CD4-positive, alpha-beta memory T cell (primary cell): Measurements from ENCODE around the gene GARRE1. TPM values are rescaled to one million over a fixed set of nuclear protein-coding genes. Genes with fewer than 3 reads are reported as not detected.
A peak's percentile ranks its signal among the peaks of the same experiment; 100 is the strongest.
"Not testable (repeated sequence)": the region's sequence is repeated elsewhere in the genome, so short reads cannot be mapped to it uniquely, and the experiment has no call there.

Source experiments
- CTCF ChIA-PET: fragments of 350-600 bp; sonication (Branson Sonifier 250); formaldehyde crosslinking; loops from one replicate; lab custom pipeline; 2021; ENCODE audit warnings: inconsistent platforms; ENCODE audit not compliant: partially characterized antibody; lab: Charles Lee
- POLR2A ChIA-PET: fragments of 350-600 bp; sonication (Branson Sonifier 250); formaldehyde crosslinking; loops from one replicate; lab custom pipeline; 2021; ENCODE audit not compliant: partially characterized antibody; lab: Charles Lee
- DNase-seq, 5 donors: peaks; one replicate each; pipeline versions ENCODE4 v3.0.0 to v3.0.0-alpha.2; 2020 to 2022; ENCODE audit warnings: mixed read lengths in 1 of 5
- H3K27ac ChIP-seq: one replicate; pipeline ENCODE4 v1.7.0; 2013; ENCODE audit warnings: low read depth, low read length
- H3K27me3 ChIP-seq: 2 replicates; pipeline ENCODE4 v1.7.0; 2013; ENCODE audit warnings: mild to moderate bottlenecking, low read length, moderate library complexity; ENCODE audit not compliant: insufficient read depth
- H3K36me3 ChIP-seq: 2 replicates; pipeline ENCODE4 v1.7.0; 2013; ENCODE audit warnings: mild to moderate bottlenecking, low read length, moderate library complexity; ENCODE audit not compliant: insufficient read depth
- H3K4me1 ChIP-seq: 2 replicates; pipeline ENCODE4 v1.7.0; 2013; ENCODE audit warnings: mild to moderate bottlenecking, low read length, moderate library complexity; ENCODE audit not compliant: insufficient read depth
- H3K4me3 ChIP-seq, 2 donors: one replicate each; pipeline ENCODE4 v1.7.0; 2013; ENCODE audit warnings: low read length in 2 of 2, mild to moderate bottlenecking in 1 of 2
- H3K9me3 ChIP-seq, 2 donors: one replicate each; pipeline ENCODE4 v1.7.0; 2013; ENCODE audit warnings: low read length in 2 of 2, control low read depth in 1 of 2; ENCODE audit not compliant: control insufficient read depth in 1 of 2
- H3K27ac Mint-ChIP-seq, 7 donors: one replicate each; pipeline ENCODE4 v1.8.0; 2020 to 2021; ENCODE audit warnings: mixed read lengths in 7 of 7, mild to moderate bottlenecking in 6 of 7, inconsistent platforms in 3 of 7, moderate library complexity in 3 of 7
- H3K27me3 Mint-ChIP-seq, 2 donors: one replicate each; pipeline ENCODE4 v1.8.0; 2020 to 2021; ENCODE audit warnings: mixed read lengths in 2 of 2
- H3K36me3 Mint-ChIP-seq, 2 donors: one replicate each; pipeline ENCODE4 v1.8.0; 2020 to 2021; ENCODE audit warnings: mixed read lengths in 2 of 2, inconsistent platforms in 1 of 2, mild to moderate bottlenecking in 1 of 2
- H3K4me1 Mint-ChIP-seq, 4 donors: one replicate each; pipeline ENCODE4 v1.8.0; 2020 to 2021; ENCODE audit warnings: mixed read lengths in 4 of 4, mild to moderate bottlenecking in 1 of 4
- H3K4me3 Mint-ChIP-seq, 8 donors: one replicate each; pipeline ENCODE4 v1.8.0; 2020 to 2021; ENCODE audit warnings: mixed read lengths in 8 of 8, mild to moderate bottlenecking in 7 of 8, moderate library complexity in 6 of 8, inconsistent platforms in 3 of 8
- H3K9me3 Mint-ChIP-seq, 8 donors: one replicate each; pipeline ENCODE4 v1.8.0; 2020 to 2021; ENCODE audit warnings: mixed read lengths in 8 of 8, mild to moderate bottlenecking in 5 of 8, inconsistent platforms in 3 of 8, moderate library complexity in 1 of 8
- intact Hi-C: fragments of 100-400 bp; cut with micrococcal nuclease; formaldehyde crosslinking; loops from one replicate; pipeline ENCODE4 v1.15.1; 2023
- polyA plus RNA-seq, 2 donors: library from polyadenylated mRNA; unstranded; fragments of 300-500 nt; fragmentation: Illumina TruSeq; gene quantifications; one replicate each; pipeline ENCODE4 v1.2.3, GENCODE V29; 2021
- total RNA-seq, 2 experiments: library from RNA; stranded (reverse); gene quantifications; one replicate each; pipeline ENCODE4 v1.2.3, GENCODE V29; 2021

The GARRE1 gene
- total RNA-seq (10 to 100 TPM; 46.3 to 48.2 TPM), polyA plus RNA-seq (1 to 10 TPM; 3.5 to 7.5 TPM)

- intact Hi-C loops = loop anchor here (1.0 to 2.0 kb wide), 4 partner anchors 16 to 1077 kb away; partner anchors contain the start of gene LSM14A
- peaks cover 32% of the 10 kb centered on the region for H3K4me1 ChIP-seq
- Mint-ChIP-seq H3K4me3 (peak within 1 kb of the TSS; percentile 96 to 100 (median 98)), H3K9me3 (no peaks in the 10 kb centered on the region), H3K27ac (peak within 1 kb of the TSS; percentile 87 to 100 (median 99)), H3K4me1 (peaks cover 19 to 44% (median 33%) of the 10 kb centered on the region in 4 donors), H3K36me3 (peaks cover 1 to 12% of the 10 kb centered on the region in 2 donors), H3K27me3 (no peaks in the 10 kb centered on the region)
- H3K36me3 ChIP-seq = no peaks in the 10 kb centered on the region
- ChIA-PET CTCF (interaction anchor here (0.6 to 0.7 kb wide), 2 partner anchors 48 to 176 kb away, joined by 3 read pairs; no protein-coding TSS in a partner anchor), POLR2A (interaction anchor here (0.6 to 1.9 kb wide), 4 partner anchors 14 to 174 kb away, joined by 3 to 19 read pairs (median 5); partner anchors contain the start of gene UBA2)
- peak; percentile 80 to 85 (median 84) for DNase-seq
- H3K27me3 ChIP-seq = no peaks in the 10 kb centered on the region
- peak within 1 kb of the TSS; percentile 90 for H3K27ac ChIP-seq
- H3K9me3 ChIP-seq = no peaks in the 10 kb centered on the region
- peak within 1 kb of the TSS; percentile 67 to 75 for H3K4me3 ChIP-seq
Measured at GRCh38 chr19:34254046-34254697, at the start of gene GARRE1. TSS of gene GARRE1 (plus strand) at chr19:34254554. CDS start at chr19:34300474, 45,920 bp downstream.

GRCh38 chr19:34205324-34205723, 49.0 kb upstream of the GARRE1 start:
- CTCF ChIA-PET, POLR2A ChIA-PET: not testable (repeated sequence)

GRCh38 chr19:34208291-34208884, 46.0 kb upstream of the GARRE1 start:
- Histone ChIP-seq H3K9me3 (no peaks in the 10 kb centered on the region), H3K27ac (no peak overlapping the region), H3K4me1 (no peaks in the 10 kb centered on the region), H3K27me3 (no peaks in the 10 kb centered on the region), H3K36me3 (peaks cover 27% of the 10 kb centered on the region), H3K4me3 (no peak overlapping the region)
- DNase-seq = no peak
- Mint-ChIP-seq H3K9me3 (no peaks in the 10 kb centered on the region), H3K4me3 (no peak overlapping the region), H3K27me3 (no peaks in the 10 kb centered on the region), H3K36me3 (peaks cover 18 to 44% of the 10 kb centered on the region in 2 donors), H3K4me1 (peaks cover 3 to 8% (median 3%) of the 10 kb centered on the region in 4 donors), H3K27ac (peak overlapping the region in 3 of 7 donors; percentile 14 to 63 (median 28))
- POLR2A ChIA-PET = interaction anchor here (0.9 kb wide), 1 partner anchor 74 kb away, joined by 3 read pairs; no protein-coding TSS in a partner anchor
- CTCF ChIA-PET = interaction anchor here (2.0 to 2.1 kb wide), 2 partner anchors 11 to 63 kb away, joined by 7 to 12 read pairs; no protein-coding TSS in a partner anchor
- intact Hi-C loops = no loop called here

More at GRCh38 chr19:34205324-34205723, 49.0 kb upstream of the GARRE1 start:
- H3K9me3 ChIP-seq, H3K27ac ChIP-seq, H3K4me3 Mint-ChIP-seq, intact Hi-C loops, H3K9me3 Mint-ChIP-seq, DNase-seq, H3K4me1 ChIP-seq, H3K27me3 Mint-ChIP-seq, H3K4me1 Mint-ChIP-seq, H3K4me3 ChIP-seq, H3K27me3 ChIP-seq: not testable (repeated sequence)
- Mint-ChIP-seq H3K36me3 (peaks cover 27 to 44% of the 10 kb centered on the region in 2 donors), H3K27ac (peak overlapping the region in 1 of 7 donors; percentile 75)
- H3K36me3 ChIP-seq = peaks cover 27% of the 10 kb centered on the region

- intact Hi-C loops = no loop called here
- Histone ChIP-seq H3K36me3 (peaks cover 27% of the 10 kb centered on the region), H3K27ac (no peak overlapping the region), H3K4me3 (no peak overlapping the region), H3K4me1 (no peaks in the 10 kb centered on the region), H3K27me3 (no peaks in the 10 kb centered on the region), H3K9me3 (no peaks in the 10 kb centered on the region)
- DNase-seq = no peak
- H3K27me3 Mint-ChIP-seq = no peaks in the 10 kb centered on the region
- ChIA-PET CTCF (interaction anchor here (0.9 to 2.1 kb wide), 7 partner anchors 10 to 137 kb away, joined by 3 to 12 read pairs (median 3); no protein-coding TSS in a partner anchor), POLR2A (interaction anchor here (1.1 kb wide), 1 partner anchor 37 kb away, joined by 3 read pairs; the partner anchor contains the start of gene LSM14A)
- peak overlapping the region in 3 of 7 donors; percentile 42 to 57 (median 48) for H3K27ac Mint-ChIP-seq
- no peaks in the 10 kb centered on the region for H3K9me3 Mint-ChIP-seq
- H3K4me1 Mint-ChIP-seq = peaks cover 3 to 8% (median 5%) of the 10 kb centered on the region in 4 donors
- H3K36me3 Mint-ChIP-seq = peaks cover 16 to 47% of the 10 kb centered on the region in 2 donors
- H3K4me3 Mint-ChIP-seq = no peak overlapping the region
Measured at GRCh38 chr19:34209726-34210125, 44.6 kb upstream of the GARRE1 start.

GRCh38 chr19:34213283-34213682, 41.1 kb upstream of the GARRE1 start:
- H3K36me3 Mint-ChIP-seq = peaks cover 11 to 49% of the 10 kb centered on the region in 2 donors
- H3K9me3 Mint-ChIP-seq = no peaks in the 10 kb centered on the region
- no peak overlapping the region for H3K4me3 Mint-ChIP-seq
- Histone ChIP-seq H3K36me3 (peaks cover 29% of the 10 kb centered on the region), H3K9me3 (no peaks in the 10 kb centered on the region), H3K4me1 (peaks cover 22% of the 10 kb centered on the region), H3K27me3 (no peaks in the 10 kb centered on the region), H3K4me3 (no peak overlapping the region), H3K27ac (no peak overlapping the region)
- H3K4me1 Mint-ChIP-seq = peaks cover 11 to 32% (median 27%) of the 10 kb centered on the region in 4 donors
- POLR2A ChIA-PET = no interaction called here
- DNase-seq = no peak
- CTCF ChIA-PET = no interaction called here
- intact Hi-C loops = no loop called here
- H3K27ac Mint-ChIP-seq = no peak overlapping the region
- no peaks in the 10 kb centered on the region for H3K27me3 Mint-ChIP-seq

GRCh38 chr19:34214040-34214439, 40.3 kb upstream of the GARRE1 start:
- intact Hi-C loops = no loop called here
- Histone ChIP-seq H3K4me3 (no peak overlapping the region), H3K9me3 (no peaks in the 10 kb centered on the region), H3K36me3 (peaks cover 22% of the 10 kb centered on the region), H3K27me3 (no peaks in the 10 kb centered on the region), H3K27ac (no peak overlapping the region), H3K4me1 (peaks cover 29% of the 10 kb centered on the region)
- no peak for DNase-seq
- ChIA-PET CTCF (no interaction called here), POLR2A (no interaction called here)
- H3K9me3 Mint-ChIP-seq = no peaks in the 10 kb centered on the region
- H3K27ac Mint-ChIP-seq = no peak overlapping the region
- no peaks in the 10 kb centered on the region for H3K27me3 Mint-ChIP-seq
- no peak overlapping the region for H3K4me3 Mint-ChIP-seq
- H3K4me1 Mint-ChIP-seq = peaks cover 17 to 36% (median 33%) of the 10 kb centered on the region in 4 donors
- peaks cover 11 to 48% of the 10 kb centered on the region in 2 donors for H3K36me3 Mint-ChIP-seq
